ENCODE data around the gene SLC8A1.

GRCh38 chr2:40363231-40363630 lies 88.7 kb downstream of the SLC8A1 start:
- no peak for TF ChIP-seq POLR2A (IDR thresholded peaks at IDR 0.05; ENCODE audit: low read length)
- TF ChIP-seq GATA1 (IDR thresholded peaks at IDR 0.05; ENCODE audit: low read depth, low read length), result no peak

Data from erythroblast (primary cell).